ENCODE results near the gene DNMT3A.

The DNMT3A gene

GRCh38 chr2:25331686-25332365, 9.9 kb downstream of the DNMT3A start:
- TF ChIP-seq CTCF (conservative IDR thresholded peaks at IDR 0.05; ENCODE audit: control insufficient read depth, insufficient read depth, low read depth, low read length) = no peak
- peak; percentile 29 for DNase-seq (ENCODE audit: low read depth)
- H3K4me3 ChIP-seq (ENCODE audit: control insufficient read depth, low read depth, low read length) = no peak overlapping the region

DNA sequence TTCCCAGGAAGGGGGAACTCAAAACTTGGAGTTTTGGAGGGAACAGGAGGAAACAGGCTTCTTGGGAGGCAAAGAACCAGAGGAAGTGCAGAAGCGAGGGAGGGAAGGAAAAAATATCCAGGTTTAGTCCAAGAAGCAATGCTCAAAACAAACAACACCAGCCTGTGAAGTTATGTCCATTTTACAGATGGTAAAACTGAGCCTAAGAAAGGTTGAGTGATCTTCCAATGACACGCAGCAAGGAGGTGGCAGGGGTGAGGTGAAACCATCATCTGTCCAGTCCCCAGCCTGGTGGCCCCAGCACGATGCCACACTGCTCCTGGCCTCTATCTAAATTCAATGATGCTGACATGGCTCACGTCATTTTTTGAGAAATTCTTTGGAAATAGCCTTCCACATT, 10.8 kb downstream of the DNMT3A start:
- no peak for TF ChIP-seq CTCF (conservative IDR thresholded peaks at IDR 0.05; ENCODE audit: control insufficient read depth, insufficient read depth, low read depth, low read length)
- no peak overlapping the region for H3K4me3 ChIP-seq (ENCODE audit: control insufficient read depth, low read depth, low read length)
- DNase-seq (ENCODE audit: low read depth) = no peak

GRCh38 chr2:25330273-25330672, 11.5 kb downstream of the DNMT3A start:
- H3K4me3 ChIP-seq (ENCODE audit: control insufficient read depth, low read depth, low read length) = no peak overlapping the region
- TF ChIP-seq CTCF (conservative IDR thresholded peaks at IDR 0.05; ENCODE audit: control insufficient read depth, insufficient read depth, low read depth, low read length) = no peak
- DNase-seq (ENCODE audit: low read depth) = no peak

DNA sequence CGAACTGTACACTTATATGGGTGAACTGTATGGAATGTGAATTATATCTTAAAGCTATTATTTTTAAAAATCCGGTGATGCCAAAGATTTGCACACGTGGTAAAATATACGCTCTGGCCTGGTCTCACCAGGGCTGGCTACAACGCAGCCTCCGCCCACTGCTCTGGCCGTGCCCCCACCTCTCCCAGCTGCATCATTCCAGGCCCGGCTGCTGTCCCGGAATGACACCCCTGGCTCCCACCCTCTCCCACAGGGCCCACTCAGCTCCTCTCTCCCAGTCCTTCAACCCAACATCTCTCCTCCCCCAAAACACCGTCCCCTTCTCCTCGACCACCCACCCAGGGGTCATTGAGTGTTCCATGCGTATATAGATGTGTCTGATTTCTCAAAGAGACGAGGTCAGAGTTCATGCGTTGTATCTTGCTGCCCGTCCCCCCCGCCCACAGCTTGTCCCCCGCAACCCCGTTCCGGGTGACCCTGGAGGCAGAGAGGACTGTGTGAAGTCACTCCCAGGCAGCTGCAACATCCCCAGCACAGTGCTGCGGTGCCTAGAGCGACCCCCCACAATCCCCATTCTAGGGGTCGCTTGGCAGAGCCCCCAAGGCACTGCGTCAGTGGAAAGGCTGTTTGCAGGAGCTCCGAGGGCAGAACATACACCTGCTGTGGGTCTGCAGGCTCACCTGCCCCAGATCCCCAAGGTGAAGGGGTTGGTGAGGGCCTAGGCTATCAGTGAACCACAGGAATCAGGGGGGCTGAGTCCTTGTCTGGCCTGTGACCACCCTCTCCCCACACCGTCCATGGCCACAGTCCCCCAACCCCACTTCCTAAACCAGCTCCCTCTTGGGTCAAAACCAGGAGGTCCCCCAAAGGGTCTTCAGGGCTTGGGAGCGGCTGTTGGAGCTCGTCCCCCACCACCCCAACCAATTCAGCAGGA, 13.3 kb downstream of the DNMT3A start:
- H3K4me3 ChIP-seq (ENCODE audit: control insufficient read depth, low read depth, low read length) = no peak overlapping the region
- no peak for DNase-seq (ENCODE audit: low read depth)
- no peak for TF ChIP-seq CTCF (conservative IDR thresholded peaks at IDR 0.05; ENCODE audit: control insufficient read depth, insufficient read depth, low read depth, low read length)

DNA sequence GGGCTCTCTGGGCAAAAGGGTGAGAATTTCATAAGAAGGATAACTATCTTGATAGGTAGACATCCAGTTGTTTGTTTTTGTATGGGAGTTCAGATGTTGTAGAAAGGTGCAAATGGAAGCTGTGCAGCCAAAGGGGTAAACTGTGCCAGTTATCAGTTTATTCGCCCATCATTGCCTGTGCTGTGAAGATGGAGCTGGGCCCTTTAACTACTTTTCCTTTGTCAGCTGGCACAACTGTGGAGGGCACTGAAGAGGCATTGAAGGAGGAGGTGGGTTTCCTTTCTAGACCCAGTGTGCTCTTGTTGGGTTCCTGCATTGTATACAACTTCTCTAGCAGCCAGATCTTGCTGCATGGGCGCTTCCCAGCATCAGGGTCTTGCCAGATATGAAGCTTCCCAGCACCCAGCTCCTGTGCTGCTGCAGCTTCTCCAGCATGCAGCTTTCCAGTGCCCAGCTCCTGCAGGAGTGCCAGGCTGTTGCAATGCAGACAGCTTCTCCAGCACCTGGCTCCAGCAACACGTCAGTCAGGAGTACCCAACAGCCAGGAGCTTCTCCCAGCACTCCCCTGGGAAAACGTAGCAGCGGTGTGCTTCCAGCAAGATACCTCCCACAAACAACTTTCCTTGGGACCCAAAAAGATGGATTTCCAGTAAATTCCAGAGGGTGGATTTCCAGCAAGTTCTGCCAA, 15.3 kb downstream of the DNMT3A start:
- no peak for TF ChIP-seq CTCF (conservative IDR thresholded peaks at IDR 0.05; ENCODE audit: control insufficient read depth, insufficient read depth, low read depth, low read length)
- H3K4me3 ChIP-seq (ENCODE audit: control insufficient read depth, low read depth, low read length) = no peak overlapping the region
- no peak for DNase-seq (ENCODE audit: low read depth)

- no peak overlapping the region for H3K4me3 ChIP-seq (ENCODE audit: control insufficient read depth, low read depth, low read length)
- no peak for TF ChIP-seq CTCF (conservative IDR thresholded peaks at IDR 0.05; ENCODE audit: control insufficient read depth, insufficient read depth, low read depth, low read length)
- peak; percentile 75 for DNase-seq (ENCODE audit: low read depth)
These were observed 16.7 kb downstream of the DNMT3A start for GRCh38 chr2:25324905-25325592.

All from fibroblast of mammary gland (primary cell).